A673 (cell line): ENCODE results near the gene TCL1B.

Experiments used
- CTCF ChIP-seq: fragments of 300-800, 200-600 bp; sonication (generic); conservative IDR thresholded peaks from 2 replicates; pipeline ENCODE4 v1.5.1; 2017; ENCODE audit warnings: low read depth, mild to moderate bottlenecking, antibody characterized with exemption, low read length, moderate library complexity, mixed read lengths
- EZH2 ChIP-seq: fragments of 200-600 bp; sonication (generic); IDR thresholded peaks from 2 replicates; pipeline ENCODE4 v1.6.1; 2017; ENCODE audit warnings: borderline replicate concordance, low read depth, mild to moderate bottlenecking, mixed read lengths, antibody characterized with exemption, low read length; ENCODE audit not compliant: poor library complexity, severe bottlenecking

DNA sequence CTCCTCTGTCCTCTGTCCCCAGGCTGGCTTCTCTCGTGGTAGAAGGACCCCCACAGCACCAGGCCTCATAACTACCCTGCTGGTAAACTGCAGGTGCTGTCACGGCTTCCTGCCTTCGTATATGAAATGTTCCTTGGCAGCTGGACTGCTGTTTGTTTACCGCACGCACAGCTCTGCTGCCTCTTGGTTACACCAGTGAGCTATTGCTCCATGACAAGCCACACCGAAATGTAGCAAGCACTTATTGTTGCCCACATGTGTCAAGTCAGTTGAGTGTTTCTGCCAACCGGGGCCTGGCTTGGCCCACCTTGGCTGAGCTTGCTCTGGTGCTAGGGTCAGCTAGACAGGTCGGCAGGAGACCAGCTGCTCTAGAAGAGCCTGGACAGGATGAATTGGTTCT, 21.7 kb upstream of the TCL1B start:
- TF ChIP-seq CTCF (no peak), EZH2 (no peak)
